ENCODE results near the gene FRMD5. TPM values are rescaled to one million over a fixed set of nuclear protein-coding genes. Genes with fewer than 3 reads are reported as not detected.

FRMD5 gene
- total and polyA plus RNA-seq, 2 experiments from 2014 or later, result 5.9 to 10.1 TPM

- TF ChIP-seq ZNF462 (CRISPR knock-in tag; IDR thresholded peaks at IDR 0.05), result no peak
These were observed 66.6 kb downstream of the FRMD5 start (continued) for GRCh38 chr15:44128443-44128842.

DNA sequence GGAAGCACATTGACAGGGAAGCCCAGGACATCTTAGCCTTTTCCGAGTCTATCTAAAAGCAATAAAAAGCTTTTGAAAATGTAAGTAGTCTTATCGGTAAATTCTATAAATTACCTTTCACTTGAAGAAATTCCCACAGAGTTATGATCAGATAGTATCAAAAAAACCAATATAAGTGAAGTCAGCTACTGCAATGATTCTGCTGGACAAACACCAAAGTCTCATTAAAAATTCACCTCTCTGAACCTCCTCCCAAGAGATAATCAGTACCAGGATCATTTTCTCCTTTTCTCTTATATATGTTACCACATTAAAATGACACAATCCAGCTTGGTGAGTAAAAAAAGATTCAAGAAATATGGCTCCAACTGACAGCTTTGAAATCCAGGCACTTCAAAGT is 69.2 kb downstream of the FRMD5 start:
- Histone ChIP-seq H4K20me1 (replicated peaks; ENCODE audit: insufficient read depth) (peaks cover 4% of the 10 kb centered on the region; the same call in 1 of the 2 replicates), H2AFZ (no peak overlapping the region), H3K27me3 (ENCODE audit: insufficient read depth) (no peaks in the 10 kb centered on the region), H3K79me2 (replicated peaks; ENCODE audit: insufficient read depth) (no peaks in the 10 kb centered on the region), H3K4me3 (no peak overlapping the region), H3K9me2 (ENCODE audit: insufficient read depth) (no peaks in the 10 kb centered on the region), H3K27ac (ENCODE audit: low read depth) (no peak overlapping the region), H3K4me1 (ENCODE audit: insufficient read depth) (no peaks in the 10 kb centered on the region), H3F3A (replicated peaks; ENCODE audit: low read depth) (no peaks in the 10 kb centered on the region), H3K36me3 (ENCODE audit: insufficient read depth) (no peaks in the 10 kb centered on the region), H3K4me2 (no peak overlapping the region)
- Mint-ChIP-seq H3K4me3 (no peak overlapping the region), H3K36me3 (ENCODE audit: low read depth) (no peaks in the 10 kb centered on the region), H3K9me3 (no peaks in the 10 kb centered on the region), H3K4me1 (no peaks in the 10 kb centered on the region), H3K27ac (no peak overlapping the region), H3K27me3 (ENCODE audit: insufficient read depth, low read depth, poor library complexity) (no peaks in the 10 kb centered on the region)
- ATAC-seq, result no peak
- DNase-seq (ENCODE audit: low spot score), result no peak
- TF ChIP-seq ETS1 (IDR thresholded peaks at IDR 0.05), result no peak
- TF ChIP-seq NANOG (IDR thresholded peaks at IDR 0.05; ENCODE audit: borderline replicate concordance), result no peak

Data from GM23338 (cell line).